Trophoblast cell (in vitro differentiated cells and primary cell): ENCODE results near the gene PADI2.

Experiments
- DNase-seq, 2 donors: peaks; one replicate each; pipeline ENCODE4 v3.0.0-alpha.2; 2016
- H2AFZ ChIP-seq: 2 replicates; pipeline ENCODE4 v1.6.1; 2013; ENCODE audit warnings: low read length, moderate library complexity, mild to moderate bottlenecking; ENCODE audit not compliant: insufficient read depth, poor library complexity
- H2AK5ac ChIP-seq: 2 replicates; pipeline ENCODE4 v1.6.1; 2013; ENCODE audit warnings: mild to moderate bottlenecking, low read length
- H2BK120ac ChIP-seq: 2 replicates; pipeline ENCODE4 v1.6.1; 2013; ENCODE audit warnings: low read length, mild to moderate bottlenecking, moderate library complexity; ENCODE audit not compliant: insufficient read depth, poor library complexity
- H2BK12ac ChIP-seq: 2 replicates; pipeline ENCODE4 v1.6.1; 2013; ENCODE audit warnings: mild to moderate bottlenecking, low read length, moderate library complexity
- H2BK5ac ChIP-seq: 2 replicates; pipeline ENCODE4 v1.6.1; 2013; ENCODE audit warnings: low read length, low read depth, moderate library complexity, mild to moderate bottlenecking; ENCODE audit not compliant: poor library complexity
- H3K14ac ChIP-seq: 2 replicates; pipeline ENCODE4 v1.6.1; 2013; ENCODE audit warnings: mild to moderate bottlenecking, low read length
- H3K18ac ChIP-seq: 2 replicates; pipeline ENCODE4 v1.6.1; 2013; ENCODE audit warnings: mild to moderate bottlenecking, low read length
- H3K23ac ChIP-seq: 2 replicates; pipeline ENCODE4 v1.6.1; 2013; ENCODE audit warnings: low read length
- H3K27ac ChIP-seq: 2 replicates; pipeline ENCODE4 v1.5.1; 2013; ENCODE audit warnings: low read depth, mild to moderate bottlenecking, inconsistent platforms, low read length, moderate library complexity
- H3K27me3 ChIP-seq: 2 replicates; pipeline ENCODE4 v1.6.1; 2013; ENCODE audit warnings: inconsistent platforms, mild to moderate bottlenecking, low read length, moderate library complexity; ENCODE audit not compliant: insufficient read depth
- H3K36me3 ChIP-seq, 2 experiments: 1 replicate in 1 of 2; 2 replicates in 1 of 2; pipeline ENCODE4 v1.6.1; 2013; ENCODE audit warnings: low read length in 2 of 2, mild to moderate bottlenecking in 2 of 2, moderate library complexity in 1 of 2; ENCODE audit not compliant: insufficient read depth in 2 of 2, control insufficient read depth in 1 of 2
- H3K4ac ChIP-seq: 2 replicates; pipeline ENCODE4 v1.6.1; 2013; ENCODE audit warnings: low read depth, mild to moderate bottlenecking, low read length, moderate library complexity
- H3K4me1 ChIP-seq, 2 experiments: 1 replicate in 1 of 2; 2 replicates in 1 of 2; pipeline ENCODE4 v1.6.1; 2013; ENCODE audit warnings: low read length in 2 of 2, mild to moderate bottlenecking in 2 of 2, moderate library complexity in 1 of 2; ENCODE audit not compliant: insufficient read depth in 2 of 2, control insufficient read depth in 1 of 2
- H3K4me2 ChIP-seq: 2 replicates; pipeline ENCODE4 v1.6.1; 2013; ENCODE audit warnings: inconsistent platforms, mild to moderate bottlenecking, low read length, moderate library complexity
- H3K4me3 ChIP-seq: 2 replicates; pipeline ENCODE4 v1.5.1; 2013; ENCODE audit warnings: mild to moderate bottlenecking, low read depth, low read length, inconsistent platforms
- H3K79me1 ChIP-seq: one replicate; pipeline ENCODE4 v1.6.1; 2013; ENCODE audit warnings: low read length
- H3K79me2 ChIP-seq: 2 replicates; pipeline ENCODE4 v1.6.1; 2013; ENCODE audit warnings: low read length, mild to moderate bottlenecking; ENCODE audit not compliant: control insufficient read depth, insufficient read depth, poor library complexity
- H3K9ac ChIP-seq: 2 replicates; pipeline ENCODE4 v1.6.1; 2013; ENCODE audit warnings: mild to moderate bottlenecking, low read length
- H3K9me3 ChIP-seq: 2 replicates; pipeline ENCODE4 v1.6.1; 2013; ENCODE audit warnings: low read depth, mild to moderate bottlenecking, control low read depth, inconsistent platforms, low read length; ENCODE audit not compliant: insufficient read depth
- H4K12ac ChIP-seq: 2 replicates; pipeline ENCODE4 v1.6.1; 2013; ENCODE audit warnings: low read depth, mild to moderate bottlenecking, low read length, moderate library complexity
- H4K8ac ChIP-seq: 2 replicates; pipeline ENCODE4 v1.6.1; 2013; ENCODE audit warnings: low read depth, mild to moderate bottlenecking, low read length, moderate library complexity
- H4K91ac ChIP-seq: one replicate; pipeline ENCODE4 v1.6.1; 2013; ENCODE audit warnings: low read depth, mild to moderate bottlenecking, low read length, moderate library complexity
- WGBS: extraction: QIAGEN DNeasy Blood & Tissue Kit; methylation state at CpG from one replicate; pipeline ENCODE4 v1.1.7; 2013; ENCODE audit warnings: missing lambda C conversion rate; ENCODE audit not compliant: insufficient read length, insufficient coverage; ENCODE audit errors: extremely low coverage; 5-methylcytosine and 5-hydroxymethylcytosine counted together

PADI2 gene

GRCh38 chr1:17108786-17109185 is 10.5 kb downstream of the PADI2 start:
- Histone ChIP-seq H3K27me3 (no peaks in the 10 kb centered on the region), H3K4me2 (no peak overlapping the region), H3K9ac (no peak overlapping the region), H3K23ac (no peak overlapping the region), H3K36me3 (no peaks in the 10 kb centered on the region), H2AK5ac (no peak overlapping the region), H2BK5ac (no peak overlapping the region), H3K4ac (no peak overlapping the region), H4K12ac (no peak overlapping the region), H3K79me1 (no peaks in the 10 kb centered on the region), H3K18ac (no peak overlapping the region), H2AFZ (no peak overlapping the region), H2BK120ac (no peak overlapping the region), H4K91ac (no peak overlapping the region), H3K4me1 (no peaks in the 10 kb centered on the region), H3K27ac (no peak overlapping the region), H2BK12ac (no peak overlapping the region), H3K9me3 (no peaks in the 10 kb centered on the region), H3K4me3 (no peak overlapping the region), H3K79me2 (no peaks in the 10 kb centered on the region), H4K8ac (no peak overlapping the region), H3K14ac (no peak overlapping the region)
- WGBS = no CpG with 5 or more reads among the region's 1 CpG
- no peak for DNase-seq

GRCh38 chr1:17108360-17108759 is 10.9 kb downstream of the PADI2 start:
- Histone ChIP-seq H3K27ac (no peak overlapping the region), H3K79me2 (no peaks in the 10 kb centered on the region), H3K9me3 (no peaks in the 10 kb centered on the region), H3K36me3 (no peaks in the 10 kb centered on the region), H3K23ac (no peak overlapping the region), H4K8ac (no peak overlapping the region), H3K18ac (no peak overlapping the region), H3K27me3 (no peaks in the 10 kb centered on the region), H3K9ac (no peak overlapping the region), H2BK12ac (no peak overlapping the region), H4K12ac (no peak overlapping the region), H3K14ac (no peak overlapping the region), H3K79me1 (no peaks in the 10 kb centered on the region), H2BK120ac (no peak overlapping the region), H3K4ac (no peak overlapping the region), H2AFZ (no peak overlapping the region), H2BK5ac (no peak overlapping the region), H4K91ac (no peak overlapping the region), H3K4me1 (no peaks in the 10 kb centered on the region), H3K4me3 (peak overlapping the region; percentile 34), H3K4me2 (no peak overlapping the region), H2AK5ac (no peak overlapping the region)
- no CpG with 5 or more reads among the region's 8 CpGs for WGBS
- peak; percentile 20 to 52 for DNase-seq

- Histone ChIP-seq H2BK5ac (no peak overlapping the region), H3K4me3 (peak overlapping the region; percentile 13), H4K91ac (no peak overlapping the region), H3K9me3 (no peaks in the 10 kb centered on the region), H3K23ac (no peak overlapping the region), H4K12ac (no peak overlapping the region), H2BK120ac (no peak overlapping the region), H2AFZ (no peak overlapping the region), H3K4ac (no peak overlapping the region), H3K4me1 (no peaks in the 10 kb centered on the region), H3K9ac (no peak overlapping the region), H3K14ac (no peak overlapping the region), H3K4me2 (no peak overlapping the region), H3K79me1 (no peaks in the 10 kb centered on the region), H3K79me2 (no peaks in the 10 kb centered on the region), H2AK5ac (no peak overlapping the region), H3K27ac (no peak overlapping the region), H4K8ac (no peak overlapping the region), H3K27me3 (no peaks in the 10 kb centered on the region), H3K36me3 (no peaks in the 10 kb centered on the region), H2BK12ac (no peak overlapping the region), H3K18ac (no peak overlapping the region)
- no CpG with 5 or more reads among the region's 17 CpGs for WGBS
- no peak for DNase-seq
These were observed 14.5 kb downstream of the PADI2 start for GRCh38 chr1:17104782-17105181.

GRCh38 chr1:17102232-17102631 is 17.0 kb downstream of the PADI2 start:
- WGBS = no CpG with 5 or more reads among the region's 2 CpGs
- Histone ChIP-seq H2BK5ac (no peak overlapping the region), H3K4me1 (peaks cover 10 to 14% of the 10 kb centered on the region in 2 experiments)

More at GRCh38 chr1:17102232-17102631, 17.0 kb downstream of the PADI2 start:
- Histone ChIP-seq H3K27me3 (no peaks in the 10 kb centered on the region), H3K23ac (no peak overlapping the region), H3K79me1 (no peaks in the 10 kb centered on the region), H3K18ac (no peak overlapping the region), H3K14ac (no peak overlapping the region), H2BK120ac (no peak overlapping the region), H3K4ac (no peak overlapping the region), H4K12ac (no peak overlapping the region), H4K91ac (no peak overlapping the region), H2AFZ (no peak overlapping the region), H3K36me3 (no peaks in the 10 kb centered on the region), H3K79me2 (no peaks in the 10 kb centered on the region), H3K27ac (no peak overlapping the region), H2BK12ac (no peak overlapping the region), H4K8ac (no peak overlapping the region), H2AK5ac (no peak overlapping the region), H3K9ac (no peak overlapping the region), H3K4me2 (no peak overlapping the region), H3K9me3 (no peaks in the 10 kb centered on the region), H3K4me3 (no peak overlapping the region)
- no peak for DNase-seq
